Measurements from ENCODE around the gene TMEM45A. TPM values are rescaled to one million over a fixed set of nuclear protein-coding genes. Genes with fewer than 3 reads are reported as not detected.

TMEM45A gene
- 74.3 and 93.9 TPM in 2 replicates for total RNA-seq

GRCh38 chr3:100492059-100493006 lies at the start of gene TMEM45A:
TMEM45A (plus strand) TSS chr3:100492619; CDS start chr3:100555212, 62,593 bp downstream.

GRCh38 chr3:100609305-100609704 lies 116.9 kb downstream of the TMEM45A start, which contains the start of gene ADGRG7:
ADGRG7 (plus strand) TSS chr3:100609601; CDS start chr3:100609857, 256 bp downstream.

Other genes starting within 250 kb of the TMEM45A start
- 27.3 and 30.4 TPM in 2 replicates for gene TBC1D23, start 231.6 kb upstream of the TMEM45A start, total RNA-seq
- gene NIT2, start 157.9 kb upstream of the TMEM45A start, total RNA-seq: 40.0 and 44.5 TPM in 2 replicates
- gene TOMM70, start 91.5 kb upstream of the TMEM45A start, total RNA-seq: 26.8 and 37.1 TPM in 2 replicates
- gene LNP1, start 91.1 kb upstream of the TMEM45A start, total RNA-seq: 2.6 and 3.1 TPM in 2 replicates
- not detected in 2 replicates for gene ADGRG7, start 117.0 kb downstream of the TMEM45A start, total RNA-seq
- gene TFG, start 216.9 kb downstream of the TMEM45A start, total RNA-seq: 121 and 136 TPM in 2 replicates